NCI-H748 treated with DMSO at 0.1 percent for 48 hours (cell line): ENCODE results near the gene PGPEP1.

Experiments
- DNase-seq: peaks from one replicate; lab custom pipeline; 2025; lab: John Stamatoyannopoulos, UW

The PGPEP1 gene, protein sequence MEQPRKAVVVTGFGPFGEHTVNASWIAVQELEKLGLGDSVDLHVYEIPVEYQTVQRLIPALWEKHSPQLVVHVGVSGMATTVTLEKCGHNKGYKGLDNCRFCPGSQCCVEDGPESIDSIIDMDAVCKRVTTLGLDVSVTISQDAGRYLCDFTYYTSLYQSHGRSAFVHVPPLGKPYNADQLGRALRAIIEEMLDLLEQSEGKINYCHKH

DNA sequence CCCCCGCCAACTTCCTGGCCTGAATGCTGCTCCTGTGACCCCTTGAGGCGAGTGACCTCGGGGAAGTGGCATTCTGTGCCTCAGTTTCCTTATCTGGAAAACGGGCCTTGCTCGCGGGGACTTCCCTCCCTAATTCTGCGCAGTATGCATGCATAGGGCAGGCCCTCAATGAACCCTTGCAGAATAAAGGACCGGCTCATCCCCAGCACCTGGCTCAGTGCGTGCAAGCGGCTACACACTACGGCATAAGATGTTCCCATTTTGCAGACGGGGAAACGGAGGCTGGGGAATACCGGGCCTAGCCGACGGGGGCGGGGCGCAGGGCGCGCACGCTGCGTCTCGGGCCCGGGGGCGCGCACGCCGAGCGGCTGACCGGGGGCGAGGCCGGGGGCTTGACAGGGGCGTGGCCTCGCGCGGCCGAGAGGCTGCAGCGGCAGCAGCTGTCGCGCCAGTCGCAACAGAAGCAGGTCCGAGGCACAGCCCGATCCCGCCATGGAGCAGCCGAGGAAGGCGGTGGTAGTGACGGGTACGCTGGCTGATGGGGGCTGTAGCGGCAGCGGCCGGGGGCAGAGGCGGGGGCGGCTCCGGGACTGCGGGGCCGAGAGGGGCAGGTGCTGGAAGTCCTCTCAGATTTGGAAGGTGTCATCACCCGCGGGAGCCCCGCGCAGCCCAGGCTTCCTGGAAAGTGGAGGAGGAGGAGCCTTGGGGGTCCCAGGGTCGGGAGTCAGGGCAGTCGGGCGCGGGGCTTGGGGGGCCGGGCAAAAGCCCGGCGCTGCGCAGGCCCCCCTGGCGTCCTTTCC, at the start of gene PGPEP1:
PGPEP1 (plus strand) TSS at position 409 of the 800 bp plus-strand sequence; CDS start at position 493, 84 bp downstream.
- no peak for DNase-seq

DNA sequence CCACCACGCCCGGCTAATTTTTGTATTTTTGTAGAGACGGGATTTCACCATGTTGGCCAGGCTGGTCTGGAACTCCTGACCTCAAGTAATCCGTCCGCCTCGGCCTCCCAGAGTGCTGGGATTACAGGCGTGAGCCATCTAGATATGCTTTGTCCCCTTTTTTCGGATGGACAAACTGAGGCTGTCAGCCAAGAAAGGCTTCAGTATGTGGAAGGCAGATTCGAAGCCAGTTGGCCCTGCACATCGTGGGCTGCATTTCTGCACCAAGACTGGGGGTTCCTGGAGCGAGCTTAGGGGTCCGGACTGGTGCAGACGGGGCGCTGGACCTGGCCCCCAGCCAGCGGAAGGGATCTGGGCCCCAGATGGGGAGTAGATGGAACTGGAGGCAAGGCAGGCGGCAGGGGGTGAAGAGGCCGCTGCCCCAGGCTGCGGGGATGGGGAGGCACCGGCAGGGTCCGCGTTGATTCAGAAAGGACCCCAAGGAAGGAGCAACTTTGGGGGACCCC, 49.3 kb upstream of the PGPEP1 start:
- no peak for DNase-seq

DNA sequence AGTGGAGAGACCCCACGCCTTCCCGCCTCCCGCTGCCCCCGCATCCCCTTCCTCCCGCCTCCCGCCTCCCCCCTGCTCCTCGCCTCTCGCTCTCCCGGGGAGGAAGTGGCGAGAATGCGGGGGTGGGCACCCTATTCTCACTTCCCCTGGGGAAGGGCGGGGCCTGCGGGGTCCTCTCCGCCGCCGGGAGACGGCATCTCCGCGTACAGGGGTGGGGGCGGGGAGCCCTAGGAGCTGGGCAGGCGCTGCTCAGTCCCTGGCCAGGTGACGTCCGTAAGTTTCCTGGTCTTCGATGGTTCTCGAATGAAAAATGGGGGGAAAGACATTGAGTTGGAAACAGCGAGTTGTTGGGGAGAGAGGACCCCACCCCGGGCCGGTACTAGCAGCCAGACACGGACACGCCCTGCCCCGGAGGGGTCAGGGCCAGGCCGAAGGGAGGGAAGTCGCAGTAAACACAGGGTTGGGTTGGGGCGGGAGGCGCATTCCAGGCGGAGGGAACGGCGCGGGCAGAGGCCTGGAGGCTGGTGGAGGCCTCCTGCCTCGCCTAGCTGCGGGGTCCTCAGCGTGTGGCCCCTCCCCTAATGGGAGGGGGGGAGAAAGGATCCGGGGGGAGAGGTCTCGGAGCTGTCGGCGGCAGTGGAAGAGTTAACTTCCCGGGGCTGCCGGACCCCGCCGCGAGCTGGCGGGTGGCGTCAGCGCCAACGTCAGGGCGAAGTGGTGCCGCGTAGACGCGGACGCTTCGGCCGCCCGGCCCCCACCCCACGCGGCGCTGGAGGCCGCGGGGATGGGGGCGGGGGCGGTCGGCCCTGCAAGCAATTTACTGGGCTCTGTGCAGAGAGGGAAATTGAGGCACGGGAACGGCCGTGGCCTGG, 48.6 kb upstream of the PGPEP1 start:
- no peak for DNase-seq

DNA sequence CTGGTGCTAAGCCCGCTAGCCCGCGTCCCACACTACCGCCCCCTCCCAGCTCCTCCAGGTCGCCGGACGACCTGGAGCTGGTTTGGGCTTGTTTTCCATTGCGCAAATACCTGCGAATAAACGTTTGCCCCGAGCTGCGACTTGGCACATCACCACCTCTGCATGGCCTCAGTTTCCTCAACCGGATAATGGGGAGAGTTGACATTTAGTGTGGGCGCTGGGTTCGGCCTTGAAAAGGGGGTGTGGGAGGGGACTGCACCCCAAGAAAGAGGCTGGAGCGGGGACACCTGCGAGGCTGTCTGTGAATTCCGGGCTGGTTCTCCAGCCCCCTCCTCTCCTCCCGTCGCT, 48.0 kb upstream of the PGPEP1 start:
- DNase-seq: no peak

DNA sequence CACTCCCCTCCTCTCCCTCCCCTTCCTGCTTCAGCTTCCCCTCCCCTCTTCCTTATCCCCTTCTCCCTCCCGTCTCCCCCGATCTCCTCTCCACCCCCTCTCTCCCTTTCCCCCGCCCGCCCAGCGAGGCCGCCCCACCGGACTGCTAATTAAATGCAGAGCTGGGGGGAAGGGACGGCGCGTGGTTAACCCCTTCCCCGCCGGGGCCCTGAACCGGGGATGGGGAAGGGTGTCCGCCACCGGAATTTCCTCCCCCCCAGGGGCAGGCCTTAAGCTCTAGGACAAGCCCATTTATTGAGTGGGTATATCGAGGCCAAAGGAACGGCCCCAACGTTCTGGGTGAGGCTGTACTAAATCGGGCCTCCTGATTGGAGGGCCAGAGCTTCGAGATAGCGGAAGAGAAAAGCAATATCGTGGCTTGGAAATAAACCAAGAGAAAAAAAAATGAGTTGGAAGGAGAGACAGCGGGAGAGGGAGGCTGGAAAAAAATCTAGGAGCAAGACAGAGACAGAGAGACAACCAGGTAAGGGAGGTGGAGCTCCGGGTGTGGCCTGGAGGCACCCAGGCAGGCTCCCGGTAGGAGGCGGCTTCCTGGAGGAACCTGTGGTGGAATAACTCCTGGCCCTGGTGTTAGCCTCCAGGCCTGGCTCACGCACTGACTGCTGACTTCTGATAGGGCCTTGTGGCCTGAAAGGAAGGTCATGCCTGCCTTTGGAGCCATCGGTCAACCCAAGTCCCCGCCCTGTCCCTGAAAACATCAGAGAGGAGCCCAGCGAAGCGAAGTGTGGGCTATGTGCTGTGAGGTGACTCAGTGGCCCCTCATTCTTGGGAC, 47.4 kb upstream of the PGPEP1 start:
- DNase-seq: no peak

DNA sequence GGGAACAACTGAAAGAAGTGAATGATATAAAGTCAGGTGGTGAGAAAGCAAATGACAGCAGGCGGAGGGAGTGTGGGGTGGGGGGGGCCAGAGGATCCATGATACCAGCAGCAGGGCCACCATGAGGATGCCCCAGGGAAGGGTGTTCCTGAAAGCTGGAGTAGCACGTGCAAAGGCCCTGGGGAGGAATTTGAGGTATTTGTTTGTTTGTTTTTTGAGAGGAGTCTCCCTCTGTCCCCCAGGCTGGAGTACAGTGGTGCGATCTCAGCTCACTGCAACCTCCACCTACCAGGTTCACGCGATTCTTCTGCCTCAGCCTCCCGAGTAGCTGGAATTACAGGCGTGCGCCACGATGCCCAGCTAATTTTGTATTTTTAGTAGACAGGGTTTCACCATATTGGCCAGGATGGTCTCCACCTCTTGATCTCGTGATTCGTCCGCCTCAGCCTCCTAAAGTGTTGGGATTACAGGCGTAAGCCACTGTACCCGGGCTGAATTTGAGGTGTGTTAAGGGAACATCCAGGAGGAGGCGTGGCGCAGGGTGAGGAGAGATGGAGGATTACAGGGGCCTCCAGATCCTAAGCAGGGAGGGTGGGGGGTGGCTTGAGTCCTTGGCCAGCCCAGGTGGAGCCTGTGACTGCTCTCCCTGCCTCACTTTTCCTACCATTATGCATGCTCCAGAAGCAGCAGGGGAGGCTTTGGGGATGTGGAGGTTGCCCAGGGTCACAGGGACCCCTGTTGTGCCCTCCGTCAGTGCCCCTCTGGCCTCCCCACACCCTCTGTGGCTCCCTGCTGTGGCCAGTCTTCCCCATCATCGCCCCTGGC, 46.5 kb upstream of the PGPEP1 start:
- no peak for DNase-seq

DNA sequence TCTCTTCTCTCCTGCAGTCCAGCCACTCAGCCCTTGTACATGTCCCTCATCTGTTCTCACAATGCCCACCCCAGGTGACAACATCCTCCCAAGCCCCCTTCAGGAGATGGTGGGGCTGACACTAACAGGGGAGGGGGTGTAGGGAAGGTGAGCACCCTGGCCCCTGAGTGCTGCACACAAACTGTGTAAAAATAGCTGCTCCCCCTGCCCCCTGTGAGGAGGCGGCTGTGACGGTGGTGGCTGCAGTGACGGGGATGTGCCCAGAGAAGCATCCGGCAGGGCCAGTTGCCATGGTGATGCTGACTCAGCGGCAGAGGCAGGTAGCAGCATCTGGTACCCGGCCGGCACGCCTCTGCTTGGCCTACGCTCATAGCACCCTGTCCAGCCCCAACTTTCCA, 45.9 kb upstream of the PGPEP1 start:
- peak; percentile 16 for DNase-seq

DNA sequence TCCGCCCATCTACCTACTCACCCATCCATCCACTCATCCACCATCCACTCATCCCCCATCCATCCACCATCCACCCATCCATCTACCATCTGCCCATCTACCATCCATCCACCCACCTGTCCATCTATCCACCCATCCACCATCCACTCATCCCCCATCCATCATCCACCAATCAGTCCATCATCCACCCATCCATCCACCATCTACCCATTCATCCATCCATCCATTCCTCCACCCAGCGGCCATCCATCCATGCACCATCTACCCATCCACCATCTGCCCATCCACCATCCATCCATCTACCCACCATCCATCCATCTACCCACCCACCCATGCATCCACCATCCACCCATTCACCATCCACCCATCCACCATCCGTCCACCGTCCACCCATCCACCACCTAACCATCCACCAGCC, 45.4 kb upstream of the PGPEP1 start:
- no peak for DNase-seq

DNA sequence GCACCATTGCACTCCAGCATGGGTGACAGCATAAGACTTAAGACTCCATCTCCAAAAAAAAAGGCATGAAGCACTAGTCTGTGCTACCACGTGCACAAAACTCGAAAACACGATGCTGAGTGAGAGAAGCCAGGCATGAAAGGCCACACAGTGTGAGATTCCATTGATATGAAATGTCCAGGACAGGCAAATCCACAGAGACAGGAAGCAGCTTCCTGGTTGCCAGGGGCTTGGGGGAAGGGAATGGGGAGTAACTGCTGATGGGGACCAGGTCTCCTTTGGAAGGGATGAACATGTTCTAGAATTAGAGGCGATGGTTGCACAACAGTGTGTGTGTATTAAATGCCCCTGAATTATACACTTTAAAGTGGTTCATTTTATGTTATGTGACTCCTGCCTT, 43.1 kb upstream of the PGPEP1 start:
- DNase-seq: no peak

DNA sequence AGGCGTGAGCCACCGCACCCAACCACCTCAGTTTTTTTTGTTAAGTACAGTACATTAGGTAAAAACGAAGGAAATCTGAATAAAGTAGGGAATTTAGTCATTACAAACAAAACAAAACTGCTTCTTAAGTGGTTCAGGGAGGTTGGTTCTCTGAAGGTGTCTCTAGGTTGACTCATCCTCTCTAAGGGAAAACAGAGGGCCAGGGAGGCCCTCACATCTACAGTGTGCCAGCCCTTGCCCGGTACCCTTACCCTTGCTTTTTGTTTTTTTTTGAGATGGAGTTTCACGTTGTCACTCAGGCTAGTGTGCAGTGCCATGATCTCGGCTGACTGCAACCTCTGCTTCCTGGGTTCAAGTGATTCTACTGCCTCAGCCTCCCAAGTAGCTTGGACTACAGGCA, 41.8 kb upstream of the PGPEP1 start:
- no peak for DNase-seq

DNA sequence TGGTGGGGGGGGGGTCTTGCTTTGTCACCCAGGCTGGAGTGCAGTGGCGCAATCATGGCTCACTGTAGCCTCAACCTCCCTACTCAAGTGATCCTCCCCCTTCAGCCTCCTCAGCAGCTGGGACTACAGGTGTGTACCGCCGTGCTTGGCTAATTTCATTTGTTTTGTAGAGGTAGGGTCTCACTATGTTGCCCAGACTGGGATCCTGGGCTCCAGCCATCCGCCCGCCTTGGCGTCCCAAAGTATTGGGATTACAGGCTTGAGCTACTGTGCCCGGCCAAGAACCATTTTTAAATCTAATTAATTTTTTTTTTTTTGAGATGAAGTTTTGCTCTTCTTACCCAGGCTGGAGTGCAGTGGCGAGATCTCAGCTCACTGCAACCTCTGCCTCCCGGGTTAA, 40.7 kb upstream of the PGPEP1 start:
- no peak for DNase-seq

DNA sequence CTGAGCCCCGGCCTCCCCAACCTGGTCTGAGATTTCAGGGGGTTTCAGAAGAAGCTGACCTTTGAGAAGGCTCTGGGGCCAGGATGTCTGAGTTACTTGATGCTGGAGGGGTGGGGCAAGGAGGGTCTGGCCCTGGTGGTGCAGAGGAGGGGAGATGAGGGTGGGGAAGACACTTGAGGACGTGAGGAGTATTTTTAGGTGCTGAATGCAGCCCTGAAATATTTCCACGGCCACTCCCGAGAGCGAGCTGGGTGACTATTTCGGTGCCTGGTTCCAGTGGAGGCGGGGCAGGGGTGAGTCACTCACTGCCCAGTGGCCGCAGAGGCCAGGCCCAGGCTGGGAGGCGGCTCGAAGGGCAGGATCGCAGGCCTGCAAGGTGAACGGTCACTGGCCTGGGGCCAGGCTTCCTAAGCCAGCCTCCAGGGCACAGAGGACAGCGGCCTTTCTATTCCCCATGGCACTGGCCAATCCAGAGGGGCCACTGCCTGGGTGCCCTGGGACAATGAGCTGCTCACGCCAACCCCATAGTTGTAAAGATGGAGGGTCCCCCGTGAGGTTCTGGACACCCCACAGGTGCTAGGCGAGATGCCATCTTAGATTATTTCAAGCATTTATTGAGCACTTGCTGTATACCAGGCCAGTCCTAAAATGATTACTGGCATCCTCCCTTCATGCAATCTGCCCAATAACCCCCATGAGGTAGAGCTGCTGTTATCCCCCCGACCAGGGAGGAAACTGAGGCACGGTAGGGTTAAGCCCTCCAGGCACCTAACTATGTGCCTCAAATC, 39.3 kb upstream of the PGPEP1 start:
- no peak for DNase-seq

DNA sequence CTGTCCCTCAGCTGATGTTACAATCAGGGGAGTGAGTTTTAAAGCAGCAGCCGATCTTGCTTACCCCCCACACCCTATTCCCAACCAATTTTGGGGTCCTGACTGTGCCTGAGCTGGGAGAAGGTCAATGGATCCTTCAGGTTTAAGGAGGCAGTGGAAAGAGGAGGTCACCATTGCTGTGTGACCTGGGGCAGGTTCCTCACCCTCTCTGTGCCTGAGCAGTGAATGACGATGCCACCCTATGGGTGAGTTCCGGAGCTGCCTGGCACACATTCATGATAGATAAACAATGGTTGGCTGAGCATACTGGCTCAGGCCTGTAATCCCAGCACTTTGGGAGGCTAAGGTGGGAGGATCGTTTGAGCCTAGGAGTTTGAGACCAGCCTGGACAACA, 38.7 kb upstream of the PGPEP1 start:
- DNase-seq: no peak

DNA sequence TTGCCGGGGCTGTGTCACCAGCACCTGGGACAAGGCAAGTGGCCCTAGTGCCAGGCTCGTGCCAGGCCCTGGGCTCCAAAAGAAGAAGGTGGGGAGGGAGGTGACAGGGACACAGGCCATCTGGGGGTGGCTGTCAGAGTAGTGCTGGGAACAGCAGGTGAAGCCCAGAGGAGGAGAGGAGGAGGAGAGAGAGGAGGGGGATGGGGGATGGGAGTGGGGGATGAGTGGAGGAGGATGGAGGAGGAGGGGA, 36.3 kb upstream of the PGPEP1 start:
- DNase-seq: no peak

DNA sequence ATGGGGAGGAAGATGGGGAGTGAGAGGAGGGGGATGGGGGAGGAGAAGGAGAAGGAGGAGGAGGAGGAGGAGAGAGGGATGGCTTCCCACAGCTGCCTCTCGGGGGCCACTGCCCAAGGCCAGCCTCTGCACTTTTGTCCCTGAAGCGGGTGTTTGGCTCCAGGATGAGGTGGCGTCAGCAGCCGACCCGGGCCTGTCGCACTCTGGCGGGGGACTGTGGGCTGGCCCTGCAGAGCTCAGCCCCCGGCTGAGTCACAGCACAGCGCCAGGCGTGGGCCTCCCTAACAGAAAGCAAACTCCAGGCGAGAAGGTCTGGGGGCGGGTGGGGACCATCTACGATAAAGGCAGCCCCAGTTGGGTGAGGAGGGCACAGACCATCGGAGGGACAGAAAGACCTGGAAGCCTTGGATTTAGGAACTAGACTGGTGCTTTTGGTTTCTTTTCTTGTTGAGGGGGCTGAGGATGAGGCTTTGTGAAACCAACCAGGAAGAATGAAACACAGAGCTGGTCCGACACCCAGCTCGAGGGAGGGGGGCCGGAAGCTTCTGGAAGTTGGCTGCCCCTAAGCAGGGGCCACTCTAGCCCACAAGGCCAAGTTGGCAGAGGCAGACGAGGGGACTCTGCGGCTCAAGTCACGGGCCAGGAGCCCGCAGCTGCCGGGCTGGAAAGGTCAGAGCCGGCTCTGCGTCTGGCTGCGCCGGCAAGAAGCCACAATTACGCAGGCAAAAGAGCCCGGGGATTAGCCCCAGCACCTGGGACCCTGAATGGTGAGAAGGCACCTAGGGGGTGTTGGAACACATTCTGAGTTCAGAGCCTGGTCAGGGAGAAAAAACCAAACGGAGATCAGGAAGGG, 35.7 kb upstream of the PGPEP1 start:
- no peak for DNase-seq

DNA sequence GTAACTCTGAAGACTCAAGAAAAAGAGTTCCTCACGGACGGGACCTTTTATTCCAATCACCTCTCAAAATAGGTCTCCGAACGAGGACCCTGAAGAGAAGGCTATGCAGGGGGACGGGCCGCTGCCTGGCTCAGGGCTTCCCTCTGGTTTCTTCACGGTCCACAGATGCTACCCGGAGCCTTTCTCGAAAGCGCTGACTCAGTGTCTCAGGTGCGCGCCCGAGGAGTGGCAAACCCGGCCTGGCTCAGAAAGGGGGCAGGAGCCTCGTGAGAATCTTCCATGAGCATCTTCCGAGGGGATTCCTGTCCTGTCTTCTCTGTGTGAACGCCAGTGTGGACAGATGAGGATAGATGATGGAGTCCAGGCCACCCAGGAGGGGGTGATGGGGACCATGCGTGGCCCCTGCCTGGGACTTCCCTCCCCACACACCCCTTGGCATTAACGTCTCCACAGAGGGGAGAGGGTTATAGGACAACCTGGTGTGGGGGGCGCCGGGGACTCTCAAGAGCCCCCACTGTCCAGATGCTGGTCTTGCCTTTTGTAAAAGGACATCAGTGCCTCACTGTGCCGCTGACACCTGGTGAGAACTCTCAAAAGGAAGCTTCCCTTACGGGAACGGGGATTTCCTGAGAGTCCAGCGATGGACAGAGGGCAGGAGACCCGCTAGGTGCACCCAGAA, 34.0 kb upstream of the PGPEP1 start:
- no peak for DNase-seq

DNA sequence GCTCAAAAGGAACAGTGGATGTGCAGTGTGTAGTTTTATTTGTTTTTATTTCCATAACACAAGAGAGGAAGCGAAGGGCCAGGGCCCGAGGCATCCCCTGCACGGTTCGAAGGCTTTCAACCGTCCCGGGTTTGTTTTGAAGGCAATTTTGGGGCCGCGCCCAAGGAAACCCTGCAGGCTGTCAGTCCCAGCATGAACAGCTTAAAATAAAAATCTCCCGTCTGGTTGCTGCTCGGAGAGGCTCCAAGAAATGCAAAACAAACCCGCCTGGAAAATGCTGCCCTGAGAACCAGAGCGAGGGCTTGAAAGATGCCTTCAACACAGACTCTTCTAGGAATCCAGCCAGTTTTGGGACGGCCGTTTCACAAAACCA, 33.5 kb upstream of the PGPEP1 start:
- no peak for DNase-seq

DNA sequence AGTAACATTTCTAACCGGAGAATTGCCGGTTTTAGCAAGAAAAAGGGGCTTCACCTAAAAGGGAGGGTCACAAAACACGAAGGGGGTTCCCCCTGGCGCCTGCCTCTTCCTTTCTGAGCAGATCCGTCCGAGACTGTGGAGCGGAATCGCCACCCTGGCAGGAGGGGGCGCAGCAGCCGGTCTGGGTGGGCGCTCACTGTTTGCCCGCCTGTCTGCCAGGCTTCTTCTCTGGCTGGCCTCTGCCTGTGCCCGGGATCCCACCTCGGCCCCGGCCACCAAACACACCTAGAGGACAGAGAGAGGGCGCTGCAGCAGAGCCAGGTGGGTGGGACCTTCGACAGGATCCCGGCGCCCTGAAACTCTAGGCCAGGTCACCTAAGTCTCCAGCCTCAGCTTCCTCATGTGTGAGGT, 33.1 kb upstream of the PGPEP1 start:
- no peak for DNase-seq
